Endothelial cell of umbilical vein (primary cell): ENCODE data around the gene SH3RF3.

Experiments used
- CTCF ChIP-seq, 2 donors: IDR thresholded peaks; 1 replicate in 1 of 2; 2 replicates in 1 of 2; pipeline ENCODE4 v1.5.1; 2011; ENCODE audit warnings: low read length in 2 of 2, mild to moderate bottlenecking in 2 of 2, moderate library complexity in 2 of 2, control low read depth in 1 of 2, inconsistent platforms in 1 of 2, low read depth in 1 of 2; ENCODE audit not compliant: insufficient read depth in 1 of 2; ENCODE audit errors: extremely low read depth in 1 of 2
- EZH2 ChIP-seq: IDR thresholded peaks from 2 replicates; pipeline ENCODE4 v1.6.1; 2012; ENCODE audit warnings: borderline replicate concordance, low read depth, mild to moderate bottlenecking, moderate library complexity, low read length, inconsistent platforms; ENCODE audit not compliant: severe bottlenecking
- FOS ChIP-seq: IDR thresholded peaks from 2 replicates; pipeline ENCODE4 v1.6.1; 2011; ENCODE audit warnings: mild to moderate bottlenecking, low read length, moderate library complexity, borderline replicate concordance; ENCODE audit not compliant: insufficient read depth
- GATA2 ChIP-seq: IDR thresholded peaks from 2 replicates; pipeline ENCODE4 v1.7.0; 2011; ENCODE audit warnings: low read depth, mild to moderate bottlenecking, moderate library complexity, mixed read lengths, low read length; ENCODE audit not compliant: insufficient read length, insufficient read depth
- MAX ChIP-seq: IDR thresholded peaks from 2 replicates; pipeline ENCODE4 v1.6.1; 2011; ENCODE audit not compliant: insufficient read depth, insufficient read length
- MYC ChIP-seq: IDR thresholded peaks from one replicate; pipeline ENCODE4 v1.6.1; 2011; ENCODE audit warnings: mild to moderate bottlenecking, low read depth, low read length
- POLR2A ChIP-seq: IDR thresholded peaks from 2 replicates; pipeline ENCODE4 v1.6.1; 2012; ENCODE audit warnings: low read depth, mild to moderate bottlenecking, control low read depth, low read length
- POLR2AphosphoS5 ChIP-seq: IDR thresholded peaks from 2 replicates; pipeline ENCODE4 v1.6.1; 2012; ENCODE audit warnings: low read depth, mild to moderate bottlenecking, control low read depth, low read length, moderate library complexity; ENCODE audit not compliant: insufficient read depth

DNA sequence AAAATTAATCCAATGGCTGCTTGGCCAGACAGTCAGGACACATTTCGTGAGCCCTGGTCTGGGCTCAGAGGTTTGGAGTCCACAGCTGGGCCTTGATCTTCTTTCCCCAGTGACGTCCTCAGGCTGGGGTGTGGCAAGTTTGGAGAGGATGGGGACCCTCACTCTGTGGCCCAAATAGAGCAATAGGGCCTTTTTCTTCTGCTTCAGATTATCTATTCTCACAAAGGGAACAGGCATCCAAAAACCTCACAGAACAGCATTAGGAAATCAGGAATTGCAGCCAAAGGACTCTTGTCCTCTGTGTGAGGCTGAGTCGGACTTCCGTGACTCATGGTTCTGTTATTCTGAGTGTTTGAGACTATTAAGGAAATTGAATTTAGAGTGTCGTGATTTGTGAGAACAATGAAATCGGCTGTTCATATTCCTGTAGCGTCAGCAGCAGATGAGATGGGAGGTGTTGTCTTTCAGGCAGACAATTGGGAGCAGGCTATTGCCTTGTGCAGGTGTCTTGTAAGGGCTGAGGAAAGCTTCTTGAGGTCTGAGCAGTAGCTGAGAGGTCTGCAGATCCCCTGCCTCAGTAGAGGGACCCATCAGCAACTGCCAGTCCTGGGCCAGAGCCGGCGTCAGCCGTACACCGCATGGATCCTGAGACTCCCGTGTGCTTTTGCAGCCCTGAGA, 113.8 kb downstream of the SH3RF3 start:
- TF ChIP-seq CTCF (IDR thresholded peaks at IDR 0.05; ENCODE audit: extremely low read depth in 1 of 2, insufficient read depth in 1 of 2, low read depth in 1 of 2, low read length in 2 of 2) (no peak), POLR2AphosphoS5 (peak; percentile 21), MAX (no peak), MYC (no peak), EZH2 (no peak), POLR2A (no peak), FOS (peak; percentile 46), GATA2 (no peak)
